ENCODE results near the gene AGPAT4.

DNA sequence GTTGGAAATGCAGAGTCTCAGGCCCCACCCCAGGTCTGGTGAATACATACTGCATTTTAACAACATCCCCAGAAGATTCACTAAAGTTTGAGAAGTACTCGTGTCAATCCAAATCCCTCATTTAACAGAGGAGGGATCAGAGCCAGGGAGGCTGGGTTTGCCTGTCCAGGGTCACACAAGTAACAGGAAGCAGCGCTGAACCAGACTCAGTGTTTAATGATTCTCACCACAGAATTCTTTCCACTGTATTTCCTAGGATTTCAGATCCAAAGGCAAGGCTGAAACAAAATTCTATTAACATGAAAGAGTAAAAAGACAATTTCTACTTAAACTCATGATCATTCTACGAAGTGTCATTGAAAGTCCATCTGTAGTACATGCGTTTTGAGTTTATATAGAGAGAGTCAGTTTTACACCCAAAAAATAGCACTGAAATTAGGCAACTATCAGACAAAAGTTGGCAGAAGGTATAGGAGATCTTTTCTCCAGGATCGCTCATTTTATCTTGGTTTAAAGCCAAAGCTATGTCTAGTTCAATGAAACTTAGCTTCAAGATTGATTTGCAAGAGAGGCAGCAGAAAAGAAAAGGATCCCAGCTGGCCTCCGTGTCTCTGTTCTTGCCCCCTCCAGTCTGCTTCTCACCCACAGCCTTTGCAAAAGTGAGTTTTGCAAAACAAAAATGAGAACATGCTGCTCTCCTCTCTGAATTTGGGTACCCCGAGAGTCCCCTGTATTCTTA is 6.0 kb upstream of the AGPAT4 start:
- no peak for TF ChIP-seq POLR2AphosphoS5 (IDR thresholded peaks at IDR 0.05; ENCODE audit: insufficient read depth, low read depth, low read length)
- TF ChIP-seq JUN (IDR thresholded peaks at IDR 0.05; ENCODE audit: borderline replicate concordance, insufficient read depth, insufficient read length, low read depth) = no peak
- no peak for TF ChIP-seq MYC (IDR thresholded peaks at IDR 0.05; ENCODE audit: low read depth, low read length)
